Liver (tissue), 9 donors: ENCODE data around the gene TRIM65. TPM values are rescaled to one million over a fixed set of nuclear protein-coding genes. Genes with fewer than 3 reads are reported as not detected.

Experiments used
- DNase-seq: peaks from one replicate; pipeline ENCODE4 v3.0.0-alpha.2; 2017; ENCODE audit warnings: low spot score
- H3K27ac ChIP-seq, 2 donors: one replicate each; pipeline ENCODE4 v1.7.0; 2013; ENCODE audit warnings: inconsistent platforms in 2 of 2, low read length in 2 of 2, control low read depth in 1 of 2, low read depth in 1 of 2, mild to moderate bottlenecking in 1 of 2
- H3K27me3 ChIP-seq, 4 donors: one replicate each; pipeline versions ENCODE4 v1.6.1 to v1.7.0; 2013; ENCODE audit warnings: low read length in 3 of 4, inconsistent platforms in 1 of 4, mild to moderate bottlenecking in 1 of 4, moderate library complexity in 1 of 4; ENCODE audit not compliant: control insufficient read depth in 4 of 4, insufficient read depth in 4 of 4
- H3K36me3 ChIP-seq, 4 donors: one replicate each; pipeline versions ENCODE4 v1.6.1 to v1.7.0; 2013; ENCODE audit warnings: low read length in 3 of 4, mild to moderate bottlenecking in 3 of 4, low read depth in 1 of 4, moderate library complexity in 1 of 4; ENCODE audit not compliant: control insufficient read depth in 4 of 4, insufficient read depth in 3 of 4
- H3K4me1 ChIP-seq, 4 donors: one replicate each; pipeline versions ENCODE4 v1.6.1 to v1.7.0; 2013; ENCODE audit warnings: low read length in 3 of 4, mild to moderate bottlenecking in 3 of 4, moderate library complexity in 1 of 4; ENCODE audit not compliant: control insufficient read depth in 4 of 4, insufficient read depth in 4 of 4
- H3K4me3 ChIP-seq, 3 donors: one replicate each; pipeline versions ENCODE4 v1.6.1 to v1.7.0; 2013; ENCODE audit warnings: low read length in 3 of 3, control low read depth in 1 of 3, low read depth in 1 of 3, mild to moderate bottlenecking in 1 of 3
- H3K9ac ChIP-seq, 2 donors: one replicate each; pipeline ENCODE4 v1.7.0; 2013; ENCODE audit warnings: low read length in 2 of 2, mild to moderate bottlenecking in 2 of 2, moderate library complexity in 2 of 2, control low read depth in 1 of 2, low read depth in 1 of 2
- H3K9me3 ChIP-seq, 4 donors: one replicate each; pipeline versions ENCODE4 v1.6.1 to v1.7.0; 2013; ENCODE audit warnings: low read length in 3 of 4; ENCODE audit not compliant: control insufficient read depth in 4 of 4
- EGR1 ChIP-seq, 2 donors: IDR thresholded peaks; 2 replicates each; pipeline ENCODE4 v1.6.1; 2016 to 2018; ENCODE audit warnings: antibody characterized with exemption in 2 of 2, low read depth in 2 of 2
- FOXA1 ChIP-seq: IDR thresholded peaks from 2 replicates; pipeline ENCODE4 v1.6.1; 2016; ENCODE audit warnings: antibody characterized with exemption
- FOXA2 ChIP-seq: IDR thresholded peaks from 2 replicates; pipeline ENCODE4 v1.6.1; 2016; ENCODE audit warnings: antibody characterized with exemption
- GABPA ChIP-seq, 2 donors: IDR thresholded peaks in 1 of 2; conservative IDR thresholded peaks in 1 of 2; 2 replicates each; pipeline ENCODE4 v1.6.1; 2016; ENCODE audit warnings: antibody characterized with exemption in 2 of 2, mild to moderate bottlenecking in 1 of 2, moderate library complexity in 1 of 2
- HNF4A ChIP-seq, 2 donors: conservative IDR thresholded peaks; 2 replicates each; pipeline ENCODE4 v1.6.1; 2016; ENCODE audit warnings: antibody characterized with exemption in 2 of 2, mild to moderate bottlenecking in 2 of 2
- HNF4G ChIP-seq: IDR thresholded peaks from 2 replicates; pipeline ENCODE4 v1.6.1; 2016; ENCODE audit warnings: antibody characterized with exemption
- JUND ChIP-seq, 2 donors: IDR thresholded peaks; 2 replicates each; pipeline ENCODE4 v1.6.1; 2016; ENCODE audit warnings: antibody characterized with exemption in 2 of 2
- NR2F2 ChIP-seq: IDR thresholded peaks from 2 replicates; pipeline ENCODE4 v1.6.1; 2016; ENCODE audit warnings: antibody characterized with exemption
- RAD21 ChIP-seq, 2 donors: IDR thresholded peaks; 2 replicates each; pipeline ENCODE4 v1.6.1; 2016; ENCODE audit warnings: antibody characterized with exemption in 2 of 2, mild to moderate bottlenecking in 2 of 2
- RXRA ChIP-seq, 2 donors: IDR thresholded peaks; 2 replicates each; pipeline ENCODE4 v1.6.1; 2017 to 2018; ENCODE audit warnings: antibody characterized with exemption in 2 of 2, mild to moderate bottlenecking in 1 of 2
- SP1 ChIP-seq: IDR thresholded peaks from 2 replicates; pipeline ENCODE4 v1.6.1; 2018; ENCODE audit warnings: antibody characterized with exemption, mild to moderate bottlenecking
- TAF1 ChIP-seq: conservative IDR thresholded peaks from 2 replicates; pipeline ENCODE4 v1.6.1; 2016; ENCODE audit warnings: antibody characterized with exemption, mild to moderate bottlenecking
- YY1 ChIP-seq: IDR thresholded peaks from 2 replicates; pipeline ENCODE4 v1.6.1; 2016; ENCODE audit warnings: antibody characterized with exemption, mild to moderate bottlenecking
- WGBS: extraction: QIAGEN DNeasy Blood & Tissue Kit; methylation state at CpG from one replicate; pipeline ENCODE4 v1.1.7; 2013; 5-methylcytosine and 5-hydroxymethylcytosine counted together
- polyA plus RNA-seq, 2 donors: library from polyadenylated mRNA; stranded (reverse) in 1 of 2; unstranded in 1 of 2; fragments of 200-250 nt in 1 of 2; fragments of >200 nt in 1 of 2; fragmentation: Nextera tagmentation in 1 of 2; extraction: Ambion mirVana in 1 of 2; gene quantifications; one replicate each; pipeline versions ENCODE4 v1.2.1 to v1.2.3, GENCODE V29; 2013 to 2015
- total RNA-seq, 2 donors: library from RNA; depleted of rRNA; stranded (reverse); fragments of >200 nt; gene quantifications; one replicate each; pipeline ENCODE4 v1.2.3, GENCODE V29; 2014
- TF ChIP-seq, protein P1 (sequence below): IDR thresholded peaks from 2 replicates; pipeline ENCODE4 v1.6.1; 2016; ENCODE audit warnings: antibody characterized with exemption
- TF ChIP-seq, protein P2 (sequence below): fragments of 150-350 bp; IDR thresholded peaks from 2 replicates; pipeline ENCODE4 v1.5.1; 2017; ENCODE audit warnings: improper control_type of control experiment, low read depth, low read length; ENCODE audit not compliant: missing input control
- TF ChIP-seq, protein P3 (sequence below): IDR thresholded peaks from 2 replicates; pipeline ENCODE4 v1.6.1; 2016; ENCODE audit warnings: antibody characterized with exemption
- TF ChIP-seq, protein P4 (sequence below): IDR thresholded peaks from 2 replicates; pipeline ENCODE4 v1.6.1; 2016; ENCODE audit warnings: antibody characterized with exemption
- donor health status: healthy.
- donor health status: healthy.
- donor health status: healthy.
- donor health status: healthy.
- donor health status: healthy.

The TRIM65 gene
- total and polyA plus RNA-seq, 4 donors, result 1.5 to 8.6 (median 6.5) TPM

DNA sequence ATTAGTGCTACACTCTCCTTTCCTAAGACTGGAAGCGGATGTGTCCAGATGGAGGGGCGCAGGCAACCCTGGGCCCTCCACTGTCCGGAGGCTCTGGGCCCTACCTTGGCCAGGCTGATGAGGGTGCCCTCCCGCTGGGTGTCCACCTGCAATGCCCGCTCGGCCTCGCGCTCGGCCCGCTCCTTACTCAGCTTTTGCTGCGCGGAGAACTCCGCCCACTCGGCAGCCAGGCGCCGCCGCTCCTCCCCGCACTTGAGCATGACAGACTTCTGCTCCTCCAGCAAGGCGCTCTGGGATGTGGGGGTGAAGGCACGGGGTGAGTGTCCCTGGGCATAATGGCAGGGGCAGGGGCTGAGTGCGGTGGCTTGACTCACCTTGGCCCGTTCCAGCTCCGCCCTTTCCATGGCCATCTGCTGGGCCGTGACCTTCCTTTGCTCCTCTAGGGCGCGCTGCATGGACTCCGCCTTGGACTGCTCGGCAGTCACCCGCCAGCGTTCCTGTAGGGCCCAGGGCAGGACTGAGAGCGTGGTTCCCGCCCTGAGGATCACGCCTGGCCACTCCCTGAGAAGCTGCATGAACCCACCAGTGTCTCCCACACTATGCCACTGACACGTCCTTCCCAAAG, 18.0 kb upstream of the TRIM65 start:
- H3K36me3 ChIP-seq, result no peaks in the 10 kb centered on the region
- WGBS, result 96% methylated on average over 34 of the region's 34 CpGs

DNA sequence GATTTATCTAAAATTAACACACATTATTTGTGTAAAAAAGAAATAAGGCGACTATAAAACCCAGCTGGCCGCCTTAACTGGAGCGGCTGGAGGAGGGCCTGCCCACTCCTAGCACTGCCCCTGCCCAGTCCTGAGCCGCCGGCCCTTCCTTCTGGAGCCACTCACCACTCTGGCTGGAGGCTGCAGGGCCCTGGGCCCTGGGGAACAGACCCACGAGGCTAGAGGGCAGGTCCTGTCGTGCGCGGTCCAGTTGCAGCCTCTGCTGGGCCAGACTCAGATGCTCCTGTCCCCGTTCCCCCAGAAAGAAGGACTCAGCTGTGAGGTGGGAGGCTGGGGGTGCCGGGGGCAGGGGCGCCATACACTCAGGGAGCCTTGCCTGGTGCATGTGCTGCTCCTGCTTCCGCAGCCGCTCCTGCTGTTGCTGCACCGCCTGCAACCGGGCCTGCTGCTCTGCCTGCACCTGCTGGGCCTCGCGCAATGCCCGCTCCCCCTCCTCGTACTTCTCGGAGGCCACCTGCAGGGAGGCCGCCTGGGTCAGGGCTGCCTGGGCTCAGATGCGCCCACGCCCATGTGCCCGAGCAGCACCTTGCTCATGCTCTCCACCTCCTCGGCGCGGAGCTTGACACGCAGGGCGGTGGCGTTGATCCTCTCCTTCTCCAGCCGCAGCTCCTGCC, 16.9 kb upstream of the TRIM65 start:
- H3K4me3 ChIP-seq, result no peak overlapping the region
- no peaks in the 10 kb centered on the region for H3K9me3 ChIP-seq
- H3K36me3 ChIP-seq, result no peaks in the 10 kb centered on the region
- 96% methylated on average over 32 of the region's 32 CpGs for WGBS
- H3K4me1 ChIP-seq, result no peaks in the 10 kb centered on the region
- TF ChIP-seq, protein P1, sequence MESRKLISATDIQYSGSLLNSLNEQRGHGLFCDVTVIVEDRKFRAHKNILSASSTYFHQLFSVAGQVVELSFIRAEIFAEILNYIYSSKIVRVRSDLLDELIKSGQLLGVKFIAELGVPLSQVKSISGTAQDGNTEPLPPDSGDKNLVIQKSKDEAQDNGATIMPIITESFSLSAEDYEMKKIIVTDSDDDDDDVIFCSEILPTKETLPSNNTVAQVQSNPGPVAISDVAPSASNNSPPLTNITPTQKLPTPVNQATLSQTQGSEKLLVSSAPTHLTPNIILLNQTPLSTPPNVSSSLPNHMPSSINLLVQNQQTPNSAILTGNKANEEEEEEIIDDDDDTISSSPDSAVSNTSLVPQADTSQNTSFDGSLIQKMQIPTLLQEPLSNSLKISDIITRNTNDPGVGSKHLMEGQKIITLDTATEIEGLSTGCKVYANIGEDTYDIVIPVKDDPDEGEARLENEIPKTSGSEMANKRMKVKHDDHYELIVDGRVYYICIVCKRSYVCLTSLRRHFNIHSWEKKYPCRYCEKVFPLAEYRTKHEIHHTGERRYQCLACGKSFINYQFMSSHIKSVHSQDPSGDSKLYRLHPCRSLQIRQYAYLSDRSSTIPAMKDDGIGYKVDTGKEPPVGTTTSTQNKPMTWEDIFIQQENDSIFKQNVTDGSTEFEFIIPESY, result no peak
- TF ChIP-seq SP1 (no peak), HNF4G (no peak), NR2F2 (no peak), FOXA2 (no peak), TAF1 (no peak), HNF4A (conservative IDR thresholded peaks at IDR 0.05) (no peak), EGR1 (IDR thresholded peaks at IDR 0.05; ENCODE audit: low read depth in 2 of 2) (no peak), FOXA1 (no peak), GABPA (IDR thresholded peaks at IDR 0.05 in 1 of 2, conservative IDR thresholded peaks at IDR 0.05 in 1 of 2) (no peak), JUND (IDR thresholded peaks at IDR 0.05) (no peak), YY1 (no peak), RXRA (IDR thresholded peaks at IDR 0.05) (no peak), RAD21 (IDR thresholded peaks at IDR 0.05) (no peak)
- TF ChIP-seq, protein P2, sequence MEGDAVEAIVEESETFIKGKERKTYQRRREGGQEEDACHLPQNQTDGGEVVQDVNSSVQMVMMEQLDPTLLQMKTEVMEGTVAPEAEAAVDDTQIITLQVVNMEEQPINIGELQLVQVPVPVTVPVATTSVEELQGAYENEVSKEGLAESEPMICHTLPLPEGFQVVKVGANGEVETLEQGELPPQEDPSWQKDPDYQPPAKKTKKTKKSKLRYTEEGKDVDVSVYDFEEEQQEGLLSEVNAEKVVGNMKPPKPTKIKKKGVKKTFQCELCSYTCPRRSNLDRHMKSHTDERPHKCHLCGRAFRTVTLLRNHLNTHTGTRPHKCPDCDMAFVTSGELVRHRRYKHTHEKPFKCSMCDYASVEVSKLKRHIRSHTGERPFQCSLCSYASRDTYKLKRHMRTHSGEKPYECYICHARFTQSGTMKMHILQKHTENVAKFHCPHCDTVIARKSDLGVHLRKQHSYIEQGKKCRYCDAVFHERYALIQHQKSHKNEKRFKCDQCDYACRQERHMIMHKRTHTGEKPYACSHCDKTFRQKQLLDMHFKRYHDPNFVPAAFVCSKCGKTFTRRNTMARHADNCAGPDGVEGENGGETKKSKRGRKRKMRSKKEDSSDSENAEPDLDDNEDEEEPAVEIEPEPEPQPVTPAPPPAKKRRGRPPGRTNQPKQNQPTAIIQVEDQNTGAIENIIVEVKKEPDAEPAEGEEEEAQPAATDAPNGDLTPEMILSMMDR, result no peak
- TF ChIP-seq, protein P3, sequence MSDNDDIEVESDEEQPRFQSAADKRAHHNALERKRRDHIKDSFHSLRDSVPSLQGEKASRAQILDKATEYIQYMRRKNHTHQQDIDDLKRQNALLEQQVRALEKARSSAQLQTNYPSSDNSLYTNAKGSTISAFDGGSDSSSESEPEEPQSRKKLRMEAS, result no peak
- TF ChIP-seq, protein P4, sequence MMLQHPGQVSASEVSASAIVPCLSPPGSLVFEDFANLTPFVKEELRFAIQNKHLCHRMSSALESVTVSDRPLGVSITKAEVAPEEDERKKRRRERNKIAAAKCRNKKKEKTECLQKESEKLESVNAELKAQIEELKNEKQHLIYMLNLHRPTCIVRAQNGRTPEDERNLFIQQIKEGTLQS, result no peak
- H3K27me3 ChIP-seq, result no peaks in the 10 kb centered on the region
- H3K9ac ChIP-seq, result no peak overlapping the region
- DNase-seq, result no peak
- H3K27ac ChIP-seq, result no peak overlapping the region

More for the DNA sequence above, 18.0 kb upstream of the TRIM65 start:
- Histone ChIP-seq H3K27me3 (no peaks in the 10 kb centered on the region), H3K27ac (no peak overlapping the region), H3K9ac (no peak overlapping the region), H3K9me3 (no peaks in the 10 kb centered on the region), H3K4me3 (no peak overlapping the region), H3K4me1 (no peaks in the 10 kb centered on the region)
- DNase-seq, result no peak
- TF ChIP-seq YY1, result no peak
- TF ChIP-seq FOXA2, result no peak
- no peak for TF ChIP-seq TAF1
- TF ChIP-seq, protein P4, result no peak
- no peak for TF ChIP-seq EGR1 (IDR thresholded peaks at IDR 0.05; ENCODE audit: low read depth in 2 of 2)
- no peak for TF ChIP-seq FOXA1
- no peak for TF ChIP-seq SP1
- TF ChIP-seq RXRA (IDR thresholded peaks at IDR 0.05), result no peak
- TF ChIP-seq, protein P1, result no peak
- TF ChIP-seq, protein P3, result no peak
- no peak for TF ChIP-seq NR2F2
